ENCODE results near the gene ZMAT5.
A peak's percentile ranks its signal among the peaks of the same experiment; 100 is the strongest.

The ZMAT5 gene

GRCh38 chr22:29742326-29742725, 24.5 kb downstream of the ZMAT5 start:
- ChIA-PET CTCF (no interaction called here), POLR2A (ENCODE audit: low non-redundant PET) (no interaction called here)
- peak overlapping the region; percentile 93; the same call in 1 of the 2 replicates for H3K27ac ChIP-seq
- DNase-seq (ENCODE audit: low spot score) = no peak
- TF ChIP-seq CTCF (conservative IDR thresholded peaks at IDR 0.05; ENCODE audit: low read depth) = no peak

GRCh38 chr22:29741926-29742325, 24.9 kb downstream of the ZMAT5 start:
- DNase-seq (ENCODE audit: low spot score) = no peak
- TF ChIP-seq CTCF (conservative IDR thresholded peaks at IDR 0.05; ENCODE audit: low read depth) = no peak
- ChIA-PET POLR2A (ENCODE audit: low non-redundant PET) (no interaction called here), CTCF (no interaction called here)
- H3K27ac ChIP-seq = peak overlapping the region; percentile 93; the same call in 1 of the 2 replicates

GRCh38 chr22:29740216-29740615, 26.6 kb downstream of the ZMAT5 start:
- DNase-seq (ENCODE audit: low spot score) = no peak
- TF ChIP-seq CTCF (conservative IDR thresholded peaks at IDR 0.05; ENCODE audit: low read depth) = no peak
- peak overlapping the region; percentile 11; the same call in 1 of the 2 replicates for H3K27ac ChIP-seq
- ChIA-PET POLR2A (ENCODE audit: low non-redundant PET) (no interaction called here), CTCF (interaction anchor here (0.6 kb wide), 1 partner anchor 242 kb away, joined by 3 read pairs; no protein-coding TSS in a partner anchor)

GRCh38 chr22:29739346-29739875, 27.4 kb downstream of the ZMAT5 start:
- ChIA-PET POLR2A (ENCODE audit: low non-redundant PET) (no interaction called here), CTCF (no interaction called here)
- no peak for TF ChIP-seq CTCF (conservative IDR thresholded peaks at IDR 0.05; ENCODE audit: low read depth)
- no peak overlapping the region for H3K27ac ChIP-seq
- no peak for DNase-seq (ENCODE audit: low spot score)

- H3K27ac ChIP-seq = peak overlapping the region; percentile 16
- no peak for DNase-seq (ENCODE audit: low spot score)
- TF ChIP-seq CTCF (conservative IDR thresholded peaks at IDR 0.05; ENCODE audit: low read depth) = no peak
- CTCF ChIA-PET = interaction anchor here (0.5 kb wide), 1 partner anchor 24 kb away, joined by 3 read pairs; no protein-coding TSS in a partner anchor
- POLR2A ChIA-PET (ENCODE audit: low non-redundant PET) = no interaction called here
Observed at GRCh38 chr22:29738118-29738815, 28.5 kb downstream of the ZMAT5 start.

GRCh38 chr22:29737251-29738117, 29.3 kb downstream of the ZMAT5 start:
- peak overlapping the region; percentile 16; the same call in 1 of the 2 replicates for H3K27ac ChIP-seq
- POLR2A ChIA-PET (ENCODE audit: low non-redundant PET) = no interaction called here
- TF ChIP-seq CTCF (conservative IDR thresholded peaks at IDR 0.05; ENCODE audit: low read depth) = no peak
- no peak for DNase-seq (ENCODE audit: low spot score)
- CTCF ChIA-PET = no interaction called here
